ENCODE measurements around the gene EEF1AKMT1.
"Not testable (repeated sequence)": the region's sequence is repeated elsewhere in the genome, so short reads cannot be mapped to it uniquely, and the experiment has no call there.

The EEF1AKMT1 gene

GRCh38 chr13:20689291-20689690, 84.5 kb downstream of the EEF1AKMT1 start:
- no peak for DNase-seq

- DNase-seq, result no peak
These were observed 86.7 kb downstream of the EEF1AKMT1 start for GRCh38 chr13:20686863-20687579.

- no peak for DNase-seq
These were observed 87.6 kb downstream of the EEF1AKMT1 start for GRCh38 chr13:20686167-20686566.

- DNase-seq, result no peak
These were observed 88.7 kb downstream of the EEF1AKMT1 start for GRCh38 chr13:20685092-20685491.

- DNase-seq, result no peak
These were observed 89.2 kb downstream of the EEF1AKMT1 start for GRCh38 chr13:20684546-20684945.

- no peak for DNase-seq
These were observed 89.7 kb downstream of the EEF1AKMT1 start for GRCh38 chr13:20684041-20684440.

GRCh38 chr13:20682061-20682460, 91.7 kb downstream of the EEF1AKMT1 start:
- DNase-seq, result no peak

- not testable (repeated sequence) for DNase-seq
These were observed 92.3 kb downstream of the EEF1AKMT1 start for GRCh38 chr13:20681481-20681880.

GRCh38 chr13:20680416-20681080, 93.2 kb downstream of the EEF1AKMT1 start:
- no peak for DNase-seq

- DNase-seq, result no peak
These were observed 93.9 kb downstream of the EEF1AKMT1 start for GRCh38 chr13:20679879-20680278.
